ENCODE measurements around the gene UTF1.

DNA sequence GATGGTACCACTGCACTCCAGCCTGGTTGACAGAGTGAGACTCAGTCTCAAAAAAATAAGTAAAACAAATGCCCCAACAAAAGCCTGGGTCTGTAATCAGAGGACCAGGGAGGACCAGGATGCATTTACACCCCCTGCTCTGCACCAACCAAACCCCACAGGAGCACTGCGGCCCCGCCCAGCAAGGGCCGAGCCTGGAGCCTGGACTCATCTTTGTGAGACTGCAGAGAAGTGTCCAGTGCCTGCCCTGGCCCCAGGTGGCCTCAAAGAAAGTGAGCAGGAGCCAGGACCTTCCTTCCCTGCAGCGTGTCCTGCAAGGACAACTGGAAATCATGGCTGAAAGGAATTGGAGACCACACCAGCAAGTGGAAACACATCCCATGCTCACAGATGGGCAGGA lies 38.4 kb upstream of the UTF1 start:
- TF ChIP-seq POLR2A (IDR thresholded peaks at IDR 0.05) (no peak), EP300 (IDR thresholded peaks at IDR 0.05) (no peak)
- TF ChIP-seq, protein P1, sequence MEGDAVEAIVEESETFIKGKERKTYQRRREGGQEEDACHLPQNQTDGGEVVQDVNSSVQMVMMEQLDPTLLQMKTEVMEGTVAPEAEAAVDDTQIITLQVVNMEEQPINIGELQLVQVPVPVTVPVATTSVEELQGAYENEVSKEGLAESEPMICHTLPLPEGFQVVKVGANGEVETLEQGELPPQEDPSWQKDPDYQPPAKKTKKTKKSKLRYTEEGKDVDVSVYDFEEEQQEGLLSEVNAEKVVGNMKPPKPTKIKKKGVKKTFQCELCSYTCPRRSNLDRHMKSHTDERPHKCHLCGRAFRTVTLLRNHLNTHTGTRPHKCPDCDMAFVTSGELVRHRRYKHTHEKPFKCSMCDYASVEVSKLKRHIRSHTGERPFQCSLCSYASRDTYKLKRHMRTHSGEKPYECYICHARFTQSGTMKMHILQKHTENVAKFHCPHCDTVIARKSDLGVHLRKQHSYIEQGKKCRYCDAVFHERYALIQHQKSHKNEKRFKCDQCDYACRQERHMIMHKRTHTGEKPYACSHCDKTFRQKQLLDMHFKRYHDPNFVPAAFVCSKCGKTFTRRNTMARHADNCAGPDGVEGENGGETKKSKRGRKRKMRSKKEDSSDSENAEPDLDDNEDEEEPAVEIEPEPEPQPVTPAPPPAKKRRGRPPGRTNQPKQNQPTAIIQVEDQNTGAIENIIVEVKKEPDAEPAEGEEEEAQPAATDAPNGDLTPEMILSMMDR (IDR thresholded peaks at IDR 0.05): no peak

All from stomach (tissue), 4 donors.